HG03354 (cell line): ENCODE results near the gene LGALS9.
"Not testable (repeated sequence)": the region's sequence is repeated elsewhere in the genome, so short reads cannot be mapped to it uniquely, and the experiment has no call there.

Source experiments
- ATAC-seq: cut with Tn5 transposase; IDR thresholded peaks from one replicate; pipeline ENCODE4 v1.9.1; 2021; ENCODE audit warnings: mild to moderate bottlenecking; ENCODE audit not compliant: unreplicated experiment, poor library complexity, severe bottlenecking

LGALS9 gene

DNA sequence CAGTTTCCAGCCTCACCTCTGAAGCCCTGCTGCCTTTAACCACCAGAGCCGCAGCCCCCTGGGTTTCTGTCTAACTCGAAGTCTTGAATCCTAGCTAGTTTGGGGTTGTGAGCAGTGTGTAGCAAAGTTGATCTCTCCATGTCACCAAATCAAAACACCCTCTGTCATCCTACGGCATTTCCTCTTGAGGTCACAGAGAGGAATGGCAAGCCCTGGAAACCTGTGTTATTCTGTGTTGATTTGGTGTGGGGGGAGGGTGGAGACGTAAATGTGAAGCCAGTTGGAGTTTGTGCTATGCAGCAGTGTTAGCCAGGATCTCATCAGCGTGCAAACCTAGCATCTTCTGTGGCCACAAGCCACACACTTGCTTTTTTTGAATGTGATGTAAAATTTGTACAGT, 5.1 kb upstream of the LGALS9 start:
- no peak for ATAC-seq

DNA sequence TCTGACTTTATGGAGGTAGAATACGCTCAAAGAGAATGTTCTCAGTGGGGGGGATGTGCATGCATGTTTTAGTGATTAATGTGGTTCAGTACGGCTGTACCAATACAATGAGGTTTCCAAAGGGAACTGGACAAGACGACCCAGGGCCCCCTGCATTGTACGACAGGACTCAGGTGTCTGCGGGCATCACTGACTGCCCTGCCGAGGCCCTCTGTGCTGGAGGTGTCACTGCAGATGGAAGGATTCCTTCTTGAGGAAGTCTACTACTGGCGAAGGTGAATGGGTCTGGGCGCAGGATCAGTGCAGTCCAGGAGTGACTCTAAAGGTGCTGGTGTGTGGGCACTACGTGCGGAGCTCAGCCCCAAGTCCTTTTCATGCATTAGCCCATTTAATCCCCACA, 3.5 kb upstream of the LGALS9 start:
- no peak for ATAC-seq

DNA sequence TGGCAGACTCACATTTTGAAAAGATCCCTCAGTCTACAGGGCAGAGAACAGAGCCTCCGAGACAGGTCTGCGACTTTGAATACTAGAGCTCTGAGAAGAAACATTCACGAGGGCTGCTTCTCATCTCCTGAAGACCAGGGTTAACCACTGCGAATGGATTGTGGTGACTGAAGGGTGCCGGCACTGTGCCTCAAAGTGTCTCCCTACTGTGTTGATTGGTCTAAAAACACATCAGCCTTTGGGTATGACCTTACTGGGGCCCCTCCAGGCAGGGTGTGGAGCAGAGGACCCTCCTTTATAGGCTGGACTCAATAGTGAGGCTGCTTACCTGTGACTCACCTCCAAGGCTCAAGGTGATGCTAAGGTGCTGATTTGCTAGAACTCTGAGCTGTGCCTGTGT, 2.6 kb upstream of the LGALS9 start:
- no peak for ATAC-seq

DNA sequence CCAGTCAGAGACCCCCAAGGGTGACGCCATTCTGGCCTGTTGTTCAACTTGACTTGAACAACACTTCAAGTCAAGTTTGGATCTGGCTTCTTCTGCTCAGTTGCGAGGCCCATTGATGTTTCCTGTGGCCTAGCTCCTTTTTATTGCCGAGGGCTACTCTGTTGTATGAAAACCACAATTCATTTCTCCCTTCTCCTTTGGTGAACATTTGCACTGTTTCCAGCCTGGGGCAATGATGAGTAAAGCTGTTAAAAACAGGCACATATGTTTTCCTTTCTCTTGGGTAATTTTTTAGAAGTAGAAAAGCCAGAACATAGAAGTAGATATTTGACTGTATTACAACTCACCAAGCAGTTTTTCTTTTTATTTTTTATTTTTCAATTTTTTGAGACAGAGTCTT, 1.7 kb upstream of the LGALS9 start:
- not testable (repeated sequence) for ATAC-seq

DNA sequence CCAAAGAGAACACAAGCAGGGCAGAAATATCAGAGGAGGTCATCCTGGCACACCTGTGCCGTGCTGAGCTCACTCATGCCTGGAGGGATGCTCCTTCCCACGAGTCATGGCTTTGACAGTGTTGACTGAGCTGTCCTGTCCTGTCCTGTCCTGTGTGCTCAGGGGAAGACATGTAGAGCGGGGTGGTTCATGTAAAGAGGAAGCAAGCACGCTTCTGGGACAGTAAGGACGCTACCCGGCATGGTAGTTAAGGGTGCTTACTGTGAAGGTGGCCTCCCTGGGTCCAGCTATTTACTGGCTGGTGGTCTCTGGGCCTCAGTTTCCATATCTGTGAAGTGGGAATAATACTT, 398 bp downstream of the LGALS9 start:
- peak; percentile 52 for ATAC-seq

DNA sequence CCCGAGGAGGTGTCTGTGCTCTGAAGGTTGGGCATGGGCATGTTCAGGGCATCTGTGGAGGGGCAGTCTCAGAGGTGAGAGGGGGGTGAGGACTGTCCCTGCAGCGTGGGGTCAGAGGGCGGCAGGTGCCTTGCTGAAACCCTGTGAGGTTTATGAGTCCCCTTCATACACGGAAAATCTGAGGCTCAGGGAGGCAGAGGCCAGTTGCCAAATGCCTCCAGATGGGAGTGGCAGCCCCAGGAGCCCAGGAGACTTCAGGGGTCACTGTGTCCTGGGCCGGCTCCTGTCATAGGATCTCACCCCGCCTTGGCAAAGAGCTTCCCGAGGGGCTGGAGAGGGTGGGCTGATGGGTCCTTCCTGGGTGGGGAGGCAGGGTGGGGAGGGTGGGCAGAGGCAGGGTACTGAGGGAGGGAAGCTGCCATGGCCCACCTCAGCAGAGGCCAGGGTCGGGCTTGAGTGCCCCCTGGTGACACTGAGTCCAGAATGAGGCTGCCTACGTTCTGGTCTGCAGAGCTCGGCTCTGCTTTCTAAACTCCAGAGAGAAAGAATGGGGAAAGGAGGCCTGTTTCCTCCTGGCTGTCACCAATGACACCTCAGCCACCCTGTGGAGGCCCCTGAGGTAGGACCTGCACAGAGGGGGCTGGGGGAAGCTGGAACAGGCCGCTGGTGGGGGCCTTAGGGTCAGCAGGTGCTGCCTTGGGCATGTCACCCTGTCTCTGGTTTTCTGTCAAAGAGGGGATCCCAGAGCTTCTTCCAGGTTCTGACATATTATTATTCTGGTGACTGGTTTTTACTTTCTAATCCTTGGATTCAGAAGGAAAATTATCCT, 1.1 kb downstream of the LGALS9 start:
- no peak for ATAC-seq

DNA sequence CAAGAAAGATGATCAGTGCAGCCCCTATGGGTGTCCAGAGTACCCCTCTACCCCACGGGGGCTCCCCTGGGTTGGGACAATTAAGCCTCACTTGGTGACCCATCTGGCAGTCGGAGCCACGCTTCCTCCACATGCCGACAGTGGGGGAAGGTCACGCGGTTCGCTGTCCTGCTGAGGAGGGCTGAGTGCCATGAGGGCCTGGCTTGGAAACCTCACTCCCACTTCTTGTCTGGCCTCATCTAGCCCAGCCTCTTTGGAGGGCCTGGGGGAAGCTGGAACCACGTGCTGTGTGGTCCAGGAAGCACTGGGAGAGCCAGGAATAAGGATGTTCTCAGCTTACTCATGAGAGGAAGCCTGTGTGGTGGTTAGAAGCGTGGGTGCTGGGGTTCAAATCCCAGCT, 1.8 kb downstream of the LGALS9 start:
- ATAC-seq = not testable (repeated sequence)

DNA sequence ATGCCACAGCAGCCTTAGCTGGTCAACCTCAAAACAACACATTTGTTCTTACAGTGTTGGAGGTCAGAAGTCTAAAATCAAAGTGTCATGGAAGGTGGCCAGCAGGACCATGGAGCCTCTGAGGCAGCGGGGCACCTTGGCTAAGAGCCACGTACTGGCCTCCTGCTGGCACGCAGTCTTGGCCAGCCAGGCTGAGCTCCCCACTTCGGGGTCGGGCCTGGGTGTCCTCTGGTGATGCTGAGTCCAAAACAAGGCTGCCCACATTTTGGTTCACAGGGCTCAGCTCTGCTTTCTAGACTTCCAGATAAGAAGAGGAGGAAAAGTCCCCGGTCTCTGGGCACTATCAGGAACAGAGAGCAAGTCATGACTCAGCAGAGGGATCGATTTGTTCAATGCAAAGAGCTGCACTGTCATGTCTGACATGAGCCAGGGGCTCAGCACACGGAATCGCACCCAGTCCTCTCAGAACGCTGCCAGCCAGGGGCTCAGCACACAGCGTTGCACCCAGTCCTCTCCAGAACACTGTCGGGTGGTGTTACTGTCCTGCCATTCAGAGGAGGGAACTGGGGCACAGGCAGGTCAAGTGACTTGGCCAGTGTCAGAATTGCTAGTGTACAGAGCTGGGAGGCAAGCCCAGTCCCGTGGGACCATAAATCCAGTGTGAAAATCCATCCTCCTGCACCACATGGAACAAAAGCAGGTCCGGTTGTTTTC, 2.5 kb downstream of the LGALS9 start:
- ATAC-seq = no peak

DNA sequence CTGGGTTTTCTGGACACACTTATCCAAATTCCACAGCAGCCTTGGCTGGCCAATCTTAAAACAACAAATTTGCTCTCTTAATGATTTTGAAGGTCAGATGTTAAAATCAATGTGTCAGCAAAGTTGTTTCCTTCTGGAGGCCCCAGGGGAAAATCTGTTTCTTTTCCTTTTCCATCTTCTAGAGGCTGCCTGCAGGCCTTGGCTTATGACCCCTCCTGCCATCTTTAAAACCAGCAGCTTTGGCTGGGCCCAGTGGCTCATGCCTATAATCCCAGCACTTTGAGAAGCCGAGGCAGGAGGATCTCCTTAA, 3.0 kb downstream of the LGALS9 start:
- no peak for ATAC-seq

DNA sequence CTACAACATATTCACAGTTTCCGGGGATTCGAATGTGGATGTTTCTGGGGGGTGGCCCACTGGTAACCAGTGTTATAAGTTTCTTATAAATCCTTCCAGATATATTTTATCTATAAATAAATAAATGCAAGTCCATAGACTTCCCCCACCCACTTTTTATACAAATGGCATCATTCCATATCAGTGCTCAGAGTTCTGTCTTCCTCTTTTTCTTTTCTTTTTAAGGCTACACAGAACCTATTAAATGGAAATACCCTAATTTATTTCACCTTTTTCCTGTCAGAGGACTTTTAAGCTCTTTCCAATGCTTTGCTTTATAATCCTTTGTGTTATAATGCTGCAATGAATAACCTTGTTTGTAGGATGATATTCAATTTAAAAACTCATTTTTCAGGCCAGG, 3.8 kb downstream of the LGALS9 start:
- no peak for ATAC-seq

DNA sequence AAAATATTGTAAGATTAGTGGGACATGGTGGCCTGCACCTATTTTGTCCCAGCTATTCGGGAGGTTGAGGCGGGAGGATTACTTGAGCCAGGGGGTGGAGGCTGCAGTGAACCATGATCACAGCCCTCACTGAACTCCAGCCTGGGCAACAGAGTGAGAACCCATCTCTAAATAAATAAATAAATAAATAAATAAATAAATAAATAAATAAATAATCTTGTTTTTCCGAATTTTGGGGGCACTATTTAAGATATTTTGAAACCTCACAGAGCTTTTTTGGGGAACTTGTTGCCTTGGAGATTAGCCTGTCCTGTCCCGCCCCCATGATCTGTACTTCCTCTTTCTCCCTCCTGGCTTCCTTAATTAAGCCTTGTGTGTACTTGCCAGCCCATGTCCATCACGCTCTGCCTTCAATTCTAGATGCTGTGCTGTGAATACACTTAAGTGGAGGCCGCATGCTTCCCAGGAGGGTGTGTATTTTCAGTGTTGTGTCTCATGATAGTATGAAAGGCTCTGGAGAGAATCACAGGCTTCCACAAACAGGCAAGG, 4.4 kb downstream of the LGALS9 start:
- no peak for ATAC-seq

DNA sequence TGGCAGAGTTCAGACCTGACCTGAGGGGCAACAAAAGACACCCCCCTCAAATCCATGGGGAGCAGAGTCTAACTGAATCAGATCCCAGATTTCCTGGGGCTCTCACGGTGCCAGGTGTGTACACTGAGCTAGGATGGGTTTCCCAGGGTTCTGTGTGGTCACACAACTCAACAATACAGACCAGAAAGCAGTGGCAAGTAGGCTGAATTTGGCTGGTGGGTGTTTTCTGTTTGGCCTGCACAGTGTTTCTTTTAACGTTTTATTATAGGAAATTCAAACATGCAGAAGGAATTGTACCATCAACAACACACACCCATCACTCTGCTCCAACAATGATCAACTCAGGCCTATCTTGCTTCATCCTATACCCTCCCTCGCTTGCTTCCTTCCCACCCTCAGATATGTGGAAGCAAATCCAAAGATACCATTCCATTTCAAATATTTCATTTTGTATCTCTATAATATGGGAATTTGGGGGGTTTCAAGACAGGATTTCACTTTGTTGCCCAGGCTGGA, 5.1 kb downstream of the LGALS9 start:
- ATAC-seq = not testable (repeated sequence)

DNA sequence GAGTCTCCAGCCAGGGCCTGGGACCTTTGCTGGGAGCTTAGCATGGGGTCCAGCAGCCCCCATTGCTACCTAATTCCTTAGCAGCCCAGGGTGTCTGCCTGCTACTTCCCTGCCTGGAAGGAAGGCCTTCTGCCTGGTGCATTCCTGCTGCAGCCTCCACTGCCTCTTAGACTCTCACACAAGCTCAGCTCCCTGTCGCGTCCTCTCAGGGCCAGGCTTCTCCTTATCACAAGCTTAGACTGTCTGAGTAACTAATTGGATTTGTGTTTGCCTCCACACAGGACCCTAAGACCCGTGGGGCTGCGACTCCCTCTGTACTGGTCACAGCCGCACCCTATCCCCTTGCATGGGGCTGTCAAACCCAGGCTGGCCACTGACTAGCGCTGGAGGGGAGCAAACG, 6.8 kb downstream of the LGALS9 start:
- ATAC-seq = not testable (repeated sequence)

DNA sequence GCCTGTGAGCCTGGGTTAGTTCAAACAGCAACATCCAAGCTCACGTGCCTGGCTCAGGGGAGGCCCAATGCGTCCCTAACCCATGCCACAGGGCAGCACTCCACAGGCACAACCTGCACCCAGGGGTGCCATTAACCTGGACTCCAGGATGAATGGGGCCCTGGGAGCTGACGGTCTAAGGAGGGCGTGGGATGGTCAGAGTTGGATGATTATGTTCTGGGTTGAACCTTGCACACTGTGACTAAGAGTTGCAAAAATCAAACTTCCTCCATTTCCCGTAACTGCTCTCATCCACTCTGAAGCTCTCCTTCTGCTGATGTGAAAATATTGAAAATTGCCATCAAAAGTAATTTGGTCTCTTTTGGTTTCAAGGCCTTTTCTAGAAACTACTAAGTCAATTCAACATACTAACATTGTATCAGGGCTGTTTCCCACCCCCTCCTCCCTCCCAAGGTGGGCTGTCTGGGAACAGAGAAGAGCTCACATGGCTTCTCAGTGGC, 7.5 kb downstream of the LGALS9 start:
- not testable (repeated sequence) for ATAC-seq

DNA sequence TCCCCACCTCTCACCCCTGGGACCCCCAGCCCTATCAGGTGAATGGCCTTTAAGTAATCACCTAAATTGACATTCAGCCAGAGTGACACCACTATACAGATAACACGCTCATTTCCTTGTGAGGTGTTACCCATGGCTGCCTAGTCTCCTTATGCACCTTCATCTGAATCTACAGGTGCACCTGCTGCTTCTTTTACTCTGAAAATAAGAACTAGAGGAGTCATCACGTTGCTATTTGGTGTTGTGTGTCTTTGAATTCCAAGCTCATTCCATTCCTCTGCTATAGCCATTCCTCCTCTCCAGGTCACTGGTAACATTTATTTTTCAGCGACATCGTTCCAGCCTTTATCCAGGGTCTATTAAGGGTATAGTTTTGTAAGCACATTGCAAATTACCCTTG, 9.8 kb downstream of the LGALS9 start:
- ATAC-seq = no peak

DNA sequence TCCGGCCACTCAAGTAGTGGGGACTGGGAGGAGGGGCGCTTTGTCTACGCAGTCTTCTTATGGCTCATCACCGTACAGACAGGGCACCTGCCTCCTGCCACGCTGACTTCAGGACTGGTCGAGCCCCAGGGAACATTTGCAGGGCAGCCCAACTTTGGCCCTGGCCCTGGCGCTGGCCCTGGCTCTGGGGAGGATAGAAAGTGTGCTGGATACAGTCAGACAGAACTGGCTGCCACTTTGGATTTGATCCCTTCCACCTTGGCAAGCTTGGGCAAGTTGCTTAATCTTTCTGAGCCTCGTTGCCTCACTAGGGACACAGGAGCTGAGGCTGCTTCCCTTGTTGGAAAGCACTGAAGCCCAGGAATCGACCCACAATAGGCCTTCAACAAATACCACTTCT, 13.6 kb downstream of the LGALS9 start:
- ATAC-seq = no peak

DNA sequence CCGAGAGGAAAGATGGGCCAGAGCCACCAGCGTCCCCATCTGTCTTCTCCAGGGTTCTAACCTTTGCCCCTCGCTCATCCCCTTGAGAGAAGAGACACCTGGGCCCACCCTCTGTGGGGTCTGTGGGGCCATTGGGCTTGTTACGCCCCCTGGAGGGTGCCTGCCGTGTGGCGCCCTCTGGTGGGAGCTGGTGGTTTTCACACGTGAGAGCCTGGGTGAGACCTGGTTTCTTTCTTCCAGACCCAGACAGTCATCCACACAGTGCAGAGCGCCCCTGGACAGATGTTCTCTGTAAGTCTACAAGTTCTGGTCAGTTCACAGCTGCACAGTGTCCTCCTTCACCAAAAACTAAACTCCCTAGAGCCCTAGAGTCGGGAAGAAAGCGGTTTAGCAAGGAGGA, 14.6 kb downstream of the LGALS9 start:
- peak; percentile 60 for ATAC-seq

DNA sequence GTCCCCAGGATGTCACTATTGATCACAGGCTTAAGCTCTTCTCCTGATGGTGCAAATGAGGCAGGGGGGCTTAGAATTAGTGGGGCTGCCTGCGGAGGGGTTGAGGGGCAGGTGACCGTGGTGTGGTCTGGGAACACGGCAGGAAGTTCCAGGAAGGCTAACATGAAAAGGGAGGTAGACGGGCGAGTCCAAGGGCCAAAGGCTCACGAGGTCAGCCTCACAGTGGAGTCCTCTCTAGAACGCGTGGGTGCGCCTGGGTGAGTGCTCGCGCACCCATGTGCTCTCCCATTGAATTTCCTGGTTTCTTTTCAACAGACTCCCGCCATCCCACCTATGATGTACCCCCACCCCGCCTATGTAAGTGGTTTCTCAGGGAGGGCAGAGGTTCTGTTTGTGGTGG, 15.2 kb downstream of the LGALS9 start:
- ATAC-seq = no peak

DNA sequence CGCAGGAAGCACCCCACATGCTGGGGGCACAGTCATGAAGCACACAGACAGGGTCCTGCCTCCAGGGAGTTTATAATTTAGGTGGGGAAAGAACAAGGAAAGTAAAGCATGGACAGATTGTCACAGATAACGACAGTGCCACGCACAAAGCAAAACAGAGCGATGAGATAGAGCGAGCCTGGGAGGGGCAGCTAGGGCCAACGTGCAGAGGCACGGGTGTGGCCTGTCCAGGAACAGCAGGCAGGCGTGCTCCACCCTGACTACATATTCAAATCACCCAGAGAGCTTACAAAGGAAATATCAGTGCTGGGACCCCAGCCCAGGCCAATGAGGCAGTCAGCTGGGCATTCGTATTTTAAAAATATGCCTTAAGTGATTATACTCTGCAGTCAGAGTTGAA, 16.8 kb downstream of the LGALS9 start:
- no peak for ATAC-seq

DNA sequence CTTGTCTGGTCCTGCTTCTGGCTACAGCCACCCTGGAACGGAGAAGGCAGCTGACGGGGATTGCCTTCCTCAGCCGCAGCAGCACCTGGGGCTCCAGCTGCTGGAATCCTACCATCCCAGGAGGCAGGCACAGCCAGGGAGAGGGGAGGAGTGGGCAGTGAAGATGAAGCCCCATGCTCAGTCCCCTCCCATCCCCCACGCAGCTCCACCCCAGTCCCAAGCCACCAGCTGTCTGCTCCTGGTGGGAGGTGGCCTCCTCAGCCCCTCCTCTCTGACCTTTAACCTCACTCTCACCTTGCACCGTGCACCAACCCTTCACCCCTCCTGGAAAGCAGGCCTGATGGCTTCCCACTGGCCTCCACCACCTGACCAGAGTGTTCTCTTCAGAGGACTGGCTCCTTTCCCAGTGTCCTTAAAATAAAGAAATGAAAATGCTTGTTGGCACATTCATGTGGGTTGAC, 18.2 kb downstream of the LGALS9 start:
- not testable (repeated sequence) for ATAC-seq

DNA sequence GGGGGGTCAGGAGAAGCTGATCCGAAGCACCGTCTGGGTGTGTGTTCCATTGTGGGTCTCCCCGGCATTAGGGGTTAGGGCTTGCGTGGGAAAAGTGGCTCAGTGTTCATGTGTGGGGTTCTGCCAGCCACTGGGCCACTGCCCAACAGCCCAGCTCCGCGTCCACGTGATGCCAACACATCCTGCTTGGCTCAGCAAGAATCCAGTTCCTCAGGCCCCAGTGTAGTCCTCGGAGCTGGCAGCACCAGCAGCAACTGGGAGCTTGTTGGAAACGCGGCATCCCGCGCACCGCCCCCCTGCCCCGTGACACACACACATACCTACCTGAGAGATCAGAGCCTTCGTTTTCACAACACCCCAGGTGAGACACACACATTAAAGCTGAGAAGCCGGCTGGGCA, 18.9 kb downstream of the LGALS9 start:
- no peak for ATAC-seq
